Adrenal gland (tissue), 12 donors: ENCODE measurements around the gene TP53I13. TPM values are rescaled to one million over a fixed set of nuclear protein-coding genes. Genes with fewer than 3 reads are reported as not detected.
A peak's percentile ranks its signal among the peaks of the same experiment; 100 is the strongest.

Experiments used
- DNase-seq, 7 donors: peaks; one replicate each; pipeline ENCODE4 v3.0.0-alpha.2; 2019 to 2020
- H3K27ac ChIP-seq, 5 donors: fragments of 200-600 bp; sonication (generic) in 4 of 5; 1 replicate in 3 of 5; 2 replicates in 2 of 5; pipeline versions ENCODE4 v1.5.1 to v1.8.0; 2016 to 2020; ENCODE audit warnings: mild to moderate bottlenecking in 1 of 5
- H3K27me3 ChIP-seq: fragments of 200-600 bp; 2 replicates; pipeline ENCODE4 v1.8.0; 2021
- H3K36me3 ChIP-seq, 2 donors: fragments of 200-600 bp; replicated peaks in 1 of 2; 1 replicate in 1 of 2; 2 replicates in 1 of 2; pipeline versions ENCODE4 v1.5.1 to v1.8.0; 2018 to 2022
- H3K4me1 ChIP-seq, 2 donors: fragments of 200-600 bp; replicated peaks in 1 of 2; 1 replicate in 1 of 2; 2 replicates in 1 of 2; pipeline versions ENCODE4 v1.5.1 to v1.8.0; 2018 to 2021
- H3K4me3 ChIP-seq, 4 donors: fragments of 200-600 bp; sonication (generic) in 3 of 4; one replicate each; pipeline ENCODE4 v1.5.1; 2016 to 2018
- H3K9me3 ChIP-seq, 3 donors: fragments of 200-600 bp; sonication (generic) in 1 of 3; replicated peaks in 1 of 3; 1 replicate in 2 of 3; 2 replicates in 1 of 3; pipeline versions ENCODE4 v1.5.1 to v1.8.0; 2016 to 2021
- CTCF ChIP-seq, 6 experiments: fragments of 450-650 bp in 4 of 6; fragments of 200-600 bp in 2 of 6; sonication (generic) in 1 of 6; IDR thresholded peaks; 1 replicate in 5 of 6; 2 replicates in 1 of 6; pipeline versions ENCODE4 v1.5.1 to v1.8.0; 2016 to 2021; ENCODE audit warnings: antibody characterized with exemption in 6 of 6, mild to moderate bottlenecking in 2 of 6, moderate library complexity in 1 of 6
- POLR2A ChIP-seq, 2 donors: fragments of 450-650 bp; IDR thresholded peaks; one replicate each; pipeline ENCODE4 v1.6.1; 2017; ENCODE audit warnings: antibody characterized with exemption in 2 of 2, mild to moderate bottlenecking in 2 of 2, moderate library complexity in 1 of 2
- WGBS, 4 donors: extraction: QIAGEN DNeasy Blood & Tissue Kit in 2 of 4; methylation state at CpG; one replicate each; pipeline versions ENCODE4 v1.1.5 to v1.1.7; 2013 to 2017; 5-methylcytosine and 5-hydroxymethylcytosine counted together
- intact Hi-C, 2 donors: fragments of 100-400 bp; cut with DNase I; formaldehyde crosslinking; loops; one replicate each; pipeline versions ENCODE4 v1.14.1 to v1.15.0; 2022 to 2023
- polyA plus RNA-seq, 3 donors: library from polyadenylated mRNA; stranded (reverse); fragments of 200-250 nt in 2 of 3; fragments of 350-450 nt in 1 of 3; fragmentation: Illumina TruSeq in 1 of 3; extraction: RNeasy Lipid Tissue Mini Kit (QIAGEN cat#74804) in 1 of 3; gene quantifications; one replicate each; pipeline ENCODE4 v1.2.3, GENCODE V29; 2013 to 2014
- total RNA-seq, 9 donors: library from RNA; depleted of rRNA in 4 of 9; stranded (reverse); fragments of >200 nt in 4 of 9; fragments of 120-200 nt in 1 of 9; fragmentation: NEBNext Ultra II Directional in 1 of 9; extraction: Animal tissue kit (Norgen Biotek cat#: 25700) in 1 of 9; gene quantifications; one replicate each; pipeline versions ENCODE4 v1.1.0 to v1.2.4, GENCODE V29; 2013 to 2023
- donor health status: healthy with polysubstance abuse.
- donor health status: Bipolar disorder and iron deficiency.
- donor health status: DM: yes; HTN: yes; CAD: no.
- donor health status: DM: no; HTN: no; CAD: no.
- donor health status: DM: no; HTN: no; CAD: no.
- donor health status: DM: yes; HTN: yes; CAD: no.

TP53I13 gene
- total and polyA plus RNA-seq, 12 donors, result 4.2 to 163 (median 45.2) TPM

DNA sequence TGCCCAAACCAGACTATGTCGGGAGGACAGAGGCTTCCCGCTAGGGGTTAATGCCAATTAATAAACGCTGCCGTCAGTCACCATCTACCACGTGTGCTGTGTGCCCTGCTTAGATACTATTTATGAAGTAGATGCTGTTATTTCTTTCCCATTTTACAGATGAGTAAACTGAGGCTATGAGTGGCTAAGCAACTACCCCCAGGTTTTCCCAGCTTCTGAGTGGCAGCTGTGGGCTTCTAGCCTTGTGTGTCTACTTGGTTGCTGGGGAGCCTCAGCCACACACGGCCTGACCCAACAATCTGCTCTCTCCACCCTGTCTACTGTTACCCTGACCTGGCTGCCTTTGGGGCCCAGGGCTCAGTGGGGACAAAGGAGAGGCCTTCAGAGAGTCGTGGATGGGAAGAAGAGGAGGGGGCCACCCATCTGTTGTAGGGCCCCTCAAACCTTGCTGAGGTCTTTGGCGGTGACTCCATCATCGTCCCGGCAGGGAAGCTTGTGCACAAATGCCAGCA, 13.8 kb downstream of the TP53I13 start:
- no peak for TF ChIP-seq POLR2A (IDR thresholded peaks at IDR 0.05)
- Histone ChIP-seq H3K27me3 (no peaks in the 10 kb centered on the region), H3K4me1 (peaks cover 0 to 4% of the 10 kb centered on the region in 2 donors), H3K9me3 (no peaks in the 10 kb centered on the region), H3K27ac (no peak overlapping the region), H3K4me3 (no peak overlapping the region), H3K36me3 (peaks cover 0 to 30% of the 10 kb centered on the region in 2 donors)
- intact Hi-C loops, result loop anchor here in 1 of 2 donors (5.0 kb wide), 1 partner anchor 35 kb away; no protein-coding TSS in a partner anchor
- DNase-seq, result no peak
- WGBS, 4 donors, result 85 to 89% (median 88%) methylated on average over 9 to 10 of the region's 10 CpGs

DNA sequence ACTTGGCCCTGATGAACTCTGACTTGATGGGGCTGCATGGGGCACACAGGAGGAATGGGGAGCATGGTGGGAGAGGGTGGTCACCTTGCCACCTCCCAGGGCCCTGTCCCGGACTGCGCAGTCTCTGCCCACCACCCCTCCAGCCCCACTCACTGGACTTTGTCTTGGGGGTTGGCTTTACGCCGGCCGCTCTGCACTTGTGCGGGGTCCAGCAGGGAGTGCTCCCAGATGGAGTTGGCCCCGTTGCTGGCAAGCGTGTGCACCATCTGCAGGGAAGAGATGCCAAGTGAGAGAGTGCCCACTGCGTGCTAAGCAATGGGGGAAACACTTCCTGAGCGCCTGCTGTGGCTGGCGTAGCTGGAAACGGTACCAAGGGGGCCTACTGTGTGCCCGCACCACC, 14.3 kb downstream of the TP53I13 start:
- DNase-seq, result peak in 2 of 7 donors; percentile 17 to 18
- peaks cover 0 to 9% of the 10 kb centered on the region in 2 donors for H3K4me1 ChIP-seq
- peaks cover 0 to 26% of the 10 kb centered on the region in 2 donors for H3K36me3 ChIP-seq
- no peaks in the 10 kb centered on the region for H3K9me3 ChIP-seq
- 91 to 100% (median 97%) methylated on average over 6 to 13 of the region's 13 CpGs for WGBS, 4 donors
- H3K27ac ChIP-seq, result no peak overlapping the region
- no peak overlapping the region for H3K4me3 ChIP-seq
- TF ChIP-seq CTCF (IDR thresholded peaks at IDR 0.05) (no peak), POLR2A (IDR thresholded peaks at IDR 0.05) (no peak)
- intact Hi-C loops, result loop anchor here in 1 of 2 donors (5.0 kb wide), 1 partner anchor 35 kb away; no protein-coding TSS in a partner anchor
- no peaks in the 10 kb centered on the region for H3K27me3 ChIP-seq

DNA sequence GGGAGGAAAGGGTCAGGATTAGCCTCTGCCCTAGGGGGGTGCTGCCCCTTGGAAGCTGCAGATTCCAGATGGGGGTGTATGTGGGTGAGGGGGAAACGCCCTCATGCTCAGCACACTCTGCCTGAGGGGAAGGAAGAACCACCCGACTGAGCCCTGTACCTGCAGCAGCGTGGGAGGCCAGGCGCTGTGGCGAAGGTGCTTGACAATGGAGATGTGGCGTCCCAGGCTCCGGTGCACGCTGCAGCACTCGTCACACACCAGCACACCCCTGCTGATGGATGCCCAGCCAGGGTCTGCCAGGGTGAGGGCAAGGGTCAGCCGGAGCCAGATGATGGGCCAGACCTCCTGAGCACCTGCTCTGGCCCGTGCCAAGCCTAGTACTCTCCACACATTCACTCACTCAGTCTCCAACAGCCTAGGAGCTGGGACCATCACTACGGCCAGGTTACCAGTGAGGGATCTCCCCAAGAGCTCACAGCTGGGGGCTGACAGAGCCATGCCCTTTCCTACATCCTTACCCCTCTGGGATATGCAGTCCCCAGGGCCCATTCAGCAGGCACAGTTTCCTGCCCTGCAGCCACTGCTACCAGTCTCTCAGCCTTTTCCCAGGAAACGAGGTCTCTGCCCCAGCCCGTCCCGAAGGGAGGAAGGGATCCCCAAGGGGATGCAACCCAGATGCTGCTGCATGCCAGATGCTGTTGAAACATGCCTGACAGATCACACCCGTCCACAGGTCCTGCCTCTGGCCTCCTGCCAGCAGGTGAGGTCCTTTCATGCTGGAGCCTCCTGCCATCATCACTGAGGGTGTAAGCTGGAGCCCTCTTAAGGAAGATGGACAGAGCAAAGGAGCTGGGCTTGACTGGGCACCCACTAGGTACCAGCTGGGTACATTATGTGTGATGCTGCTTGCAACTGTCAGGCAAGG, 15.1 kb downstream of the TP53I13 start:
- peaks cover 8 to 17% of the 10 kb centered on the region in 2 donors for H3K4me1 ChIP-seq
- H3K4me3 ChIP-seq, result no peak overlapping the region
- peak in 3 of 7 donors; percentile 14 to 28 (median 21) for DNase-seq
- no peaks in the 10 kb centered on the region for H3K9me3 ChIP-seq
- TF ChIP-seq POLR2A (IDR thresholded peaks at IDR 0.05), result no peak
- TF ChIP-seq CTCF (IDR thresholded peaks at IDR 0.05), result no peak
- H3K27ac ChIP-seq, result no peak overlapping the region
- no peaks in the 10 kb centered on the region for H3K27me3 ChIP-seq
- intact Hi-C loops, result loop anchor here in 1 of 2 donors (5.0 kb wide), 1 partner anchor 34 kb away; no protein-coding TSS in a partner anchor
- 79 to 92% (median 90%) methylated on average over 7 to 16 of the region's 16 CpGs for WGBS, 4 donors
- peaks cover 0 to 20% of the 10 kb centered on the region in 2 donors for H3K36me3 ChIP-seq

- no peaks in the 10 kb centered on the region for H3K9me3 ChIP-seq
- TF ChIP-seq CTCF (IDR thresholded peaks at IDR 0.05) (no peak), POLR2A (IDR thresholded peaks at IDR 0.05) (no peak)
- DNase-seq, result peak in 3 of 7 donors; percentile 14 to 18 (median 17)
- peak overlapping the region in 2 of 5 donors; percentile 60 to 73 for H3K27ac ChIP-seq
- H3K4me3 ChIP-seq, result no peak overlapping the region
- H3K4me1 ChIP-seq, result peaks cover 9 to 18% of the 10 kb centered on the region in 2 donors
- peaks cover 0 to 17% of the 10 kb centered on the region in 2 donors for H3K36me3 ChIP-seq
- H3K27me3 ChIP-seq, result no peaks in the 10 kb centered on the region
- 77 to 91% (median 87%) methylated on average over 9 to 12 of the region's 12 CpGs for WGBS, 4 donors
- intact Hi-C loops, result loop anchor here in 1 of 2 donors (5.0 kb wide), 1 partner anchor 33 kb away; no protein-coding TSS in a partner anchor
Measured at GRCh38 chr17:29584452-29585079, 16.1 kb downstream of the TP53I13 start.
